ENCODE results near the gene RABIF.

RABIF gene

GRCh38 chr1:202871367-202871766, 17.6 kb downstream of the RABIF start:
- no peak for DNase-seq

- DNase-seq, result no peak
Measured at GRCh38 chr1:202862679-202863560, 26.0 kb downstream of the RABIF start.

- DNase-seq, result peak; percentile 92 to 98 (median 96)
Measured at GRCh38 chr1:202861420-202862132, 27.4 kb downstream of the RABIF start.

- peak; percentile 80 to 91 (median 88) for DNase-seq
Measured at GRCh38 chr1:202860744-202861419, 28.1 kb downstream of the RABIF start.

DNA sequence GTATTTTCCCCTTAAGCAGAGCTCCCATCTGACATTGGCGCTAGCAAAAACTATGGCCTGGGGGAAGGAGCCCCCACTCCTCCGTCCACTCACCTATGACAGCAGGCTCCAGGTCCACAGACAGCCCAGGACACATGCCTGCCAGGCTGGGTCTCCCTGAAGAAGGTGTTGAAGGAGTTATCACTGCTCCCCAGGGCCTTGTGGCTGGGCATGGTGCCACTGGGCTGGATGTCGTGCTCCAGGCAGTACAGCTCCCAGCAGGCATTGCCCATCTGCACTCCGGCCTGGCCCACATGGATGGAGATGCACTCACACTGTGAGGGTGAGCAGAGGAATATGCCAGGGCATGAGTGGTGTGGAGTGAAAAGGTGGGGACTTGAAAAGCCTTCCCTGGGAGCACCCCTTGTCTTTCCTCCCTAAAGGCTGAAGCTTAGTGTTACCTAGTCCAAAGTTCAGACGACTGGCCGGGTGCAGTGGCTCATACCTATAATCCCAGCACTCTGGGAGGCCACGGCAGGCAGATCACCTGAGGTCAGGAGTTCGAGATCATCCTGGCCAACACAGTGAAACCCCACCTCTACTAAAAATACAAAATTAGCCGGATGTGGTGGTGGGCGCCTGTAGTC, 30.0 kb downstream of the RABIF start:
- no peak for DNase-seq

DNA sequence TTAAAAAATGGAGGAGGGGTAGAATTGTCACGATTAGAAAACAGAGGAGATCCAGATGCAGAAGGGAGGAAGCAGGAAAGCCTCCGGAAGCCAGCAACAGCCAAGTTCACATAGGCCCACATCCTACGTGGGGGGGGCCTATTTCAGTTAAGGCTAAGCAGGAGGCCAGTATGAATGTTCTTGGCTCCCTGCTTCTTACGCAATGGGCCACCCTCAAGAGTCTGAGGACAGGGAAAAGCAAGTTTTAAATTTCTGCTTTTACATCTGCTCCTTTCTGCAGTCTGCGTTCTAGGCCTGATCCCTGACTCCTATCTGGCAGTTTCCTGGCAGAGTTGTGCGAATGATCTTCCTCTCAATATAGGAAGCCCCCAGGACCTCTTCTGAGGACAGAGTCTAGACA, 30.6 kb downstream of the RABIF start:
- no peak for DNase-seq

GRCh38 chr1:202857136-202857610, 31.8 kb downstream of the RABIF start:
- no peak for DNase-seq

GRCh38 chr1:202856014-202856413, 32.9 kb downstream of the RABIF start:
- DNase-seq, result no peak

DNA sequence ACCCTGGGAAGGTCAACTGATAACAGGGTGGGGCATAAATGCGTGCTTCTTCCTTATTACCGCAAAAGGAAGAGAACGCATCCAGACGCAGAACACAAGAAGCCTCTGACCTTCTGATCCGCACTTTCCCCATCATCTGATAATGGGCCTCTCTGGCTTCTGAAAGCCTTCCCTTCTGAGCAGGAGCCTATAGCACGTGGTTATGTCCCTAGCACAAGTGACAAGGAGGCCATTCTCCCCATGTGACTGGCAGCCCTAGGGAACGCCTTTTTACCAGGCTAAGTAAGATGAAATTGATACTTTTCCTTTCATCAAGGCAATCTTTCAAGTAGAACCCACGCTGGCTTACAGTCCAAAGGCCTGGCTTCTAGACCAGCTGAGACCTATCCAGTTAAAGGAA, 34.2 kb downstream of the RABIF start:
- DNase-seq, result no peak

DNA sequence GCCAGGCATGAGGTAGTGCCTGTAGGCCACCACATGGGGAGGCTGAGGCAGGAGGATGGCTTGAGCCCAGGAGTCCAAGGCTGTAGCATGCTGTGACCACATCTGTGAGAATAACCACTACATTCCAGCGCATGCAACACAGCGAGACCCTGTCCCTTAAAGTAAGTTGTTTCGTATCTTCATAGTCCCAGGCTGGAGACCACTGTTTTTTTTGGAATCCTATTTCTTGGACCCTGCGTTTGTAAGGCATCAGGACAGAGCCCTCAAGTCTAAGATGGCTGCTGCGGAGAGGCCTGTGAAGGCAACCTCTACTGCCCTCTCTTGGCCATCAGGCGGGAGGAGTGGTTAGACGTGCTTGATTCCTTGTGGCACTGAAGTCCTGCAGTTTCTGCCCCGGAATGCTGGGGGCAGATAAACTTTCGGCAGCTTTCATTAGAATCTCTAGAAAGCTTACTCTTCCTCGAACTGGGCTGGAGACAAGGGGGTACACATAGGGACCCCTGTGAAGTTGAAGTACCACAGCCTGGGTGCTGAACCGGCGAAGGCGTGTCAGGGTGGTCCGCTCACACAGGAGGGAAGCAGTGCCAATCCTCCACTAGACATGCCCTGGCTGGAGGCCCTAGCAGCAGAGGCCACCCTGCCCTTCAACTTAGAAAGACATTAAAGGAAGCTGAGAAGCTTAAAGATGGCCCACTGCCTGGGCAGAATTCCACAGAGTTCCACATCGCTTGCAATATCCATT, 36.6 kb downstream of the RABIF start:
- DNase-seq, result peak in 1 of 3 experiments; percentile 24

DNA sequence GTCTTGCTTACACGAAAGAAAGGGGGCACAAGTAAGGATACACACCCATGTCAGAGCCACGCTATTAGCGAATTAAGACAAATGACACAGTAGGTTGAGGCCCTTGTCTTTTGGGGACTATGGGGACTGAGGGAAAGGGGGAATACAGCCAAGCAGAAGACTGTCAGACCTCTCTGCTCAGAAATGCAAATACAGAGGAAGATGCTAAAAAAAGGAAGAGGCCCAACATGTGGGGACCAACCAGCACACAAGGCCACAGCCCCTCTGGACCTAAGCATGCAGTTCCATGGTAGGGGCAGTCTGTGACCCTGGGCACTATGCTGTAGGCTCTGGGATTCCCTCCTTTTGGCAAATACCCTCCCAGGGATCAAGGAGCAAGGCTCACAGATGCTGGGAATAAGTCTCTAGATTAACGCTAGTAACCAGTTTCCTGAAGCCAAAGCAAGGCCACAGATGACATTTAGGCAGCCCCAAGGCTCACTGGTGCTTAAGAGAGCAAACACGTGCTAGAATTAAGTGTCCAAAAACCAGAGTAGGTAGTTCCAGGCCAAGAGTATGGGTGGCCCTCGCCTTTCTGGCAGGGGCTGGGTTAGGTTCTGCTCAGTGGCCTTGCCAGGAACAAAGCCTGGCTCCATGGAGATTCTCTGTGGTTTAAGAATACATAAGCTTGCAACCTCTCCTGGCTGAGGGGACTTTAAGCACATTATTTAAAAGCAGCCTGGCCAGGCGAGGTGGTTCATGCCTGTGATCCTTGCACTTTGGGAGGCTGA, 38.2 kb downstream of the RABIF start:
- DNase-seq, result no peak

GRCh38 chr1:202848191-202848542, 40.8 kb downstream of the RABIF start:
- no peak for DNase-seq

DNA sequence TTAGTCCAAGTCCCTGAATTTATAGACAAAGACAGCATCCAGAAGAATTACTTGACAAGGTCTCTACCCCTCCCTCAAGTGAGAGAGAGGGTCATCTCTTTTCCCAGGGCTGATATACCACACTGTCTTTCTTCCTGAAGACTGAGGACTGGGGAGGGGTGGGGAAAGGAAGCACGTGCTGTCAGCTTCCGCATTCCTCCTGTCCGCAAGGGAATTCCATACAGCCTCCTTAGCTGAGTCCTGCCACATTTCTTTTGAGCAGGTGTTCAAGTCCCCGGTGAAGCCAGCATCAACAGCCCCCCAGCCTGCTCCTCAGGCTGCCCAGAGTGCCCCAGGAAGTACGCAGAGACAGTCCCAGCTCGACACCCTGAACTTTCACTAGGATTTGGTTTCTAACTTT, 44.0 kb downstream of the RABIF start:
- DNase-seq, result no peak

- DNase-seq, result no peak
Measured at GRCh38 chr1:202844259-202844658, 44.7 kb downstream of the RABIF start.

GRCh38 chr1:202843081-202843480, 45.9 kb downstream of the RABIF start:
- no peak for DNase-seq

GRCh38 chr1:202837746-202838262, 51.1 kb downstream of the RABIF start:
- no peak for DNase-seq

- no peak for DNase-seq
Measured at GRCh38 chr1:202836623-202837403, 52.1 kb downstream of the RABIF start.

DNA sequence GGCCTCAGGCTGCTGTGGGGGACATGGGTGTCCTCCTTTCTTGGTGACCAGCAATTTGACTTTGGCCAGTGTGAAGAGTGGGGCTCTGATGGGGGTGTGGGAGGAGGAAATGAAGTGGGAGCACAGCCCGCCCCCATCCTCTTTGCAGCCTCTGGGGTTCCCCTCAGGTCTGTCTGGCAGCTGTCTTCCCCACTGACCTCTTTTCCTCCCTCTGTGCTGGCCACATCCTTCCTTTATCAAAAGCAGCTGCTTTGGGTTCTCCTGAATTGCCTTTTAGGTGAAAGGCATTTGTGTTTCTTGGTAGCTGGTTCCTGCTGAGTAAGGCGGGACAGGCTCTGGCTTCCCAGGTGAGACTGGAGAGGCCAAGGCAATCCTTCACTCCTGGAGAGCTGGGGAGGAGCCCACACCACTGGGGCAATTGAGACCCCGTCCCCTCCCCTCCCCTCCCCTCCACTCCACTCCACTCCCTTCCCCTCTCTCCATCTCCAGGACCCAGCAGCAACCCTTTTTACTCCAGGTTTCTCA, 53.3 kb downstream of the RABIF start:
- no peak for DNase-seq

DNA sequence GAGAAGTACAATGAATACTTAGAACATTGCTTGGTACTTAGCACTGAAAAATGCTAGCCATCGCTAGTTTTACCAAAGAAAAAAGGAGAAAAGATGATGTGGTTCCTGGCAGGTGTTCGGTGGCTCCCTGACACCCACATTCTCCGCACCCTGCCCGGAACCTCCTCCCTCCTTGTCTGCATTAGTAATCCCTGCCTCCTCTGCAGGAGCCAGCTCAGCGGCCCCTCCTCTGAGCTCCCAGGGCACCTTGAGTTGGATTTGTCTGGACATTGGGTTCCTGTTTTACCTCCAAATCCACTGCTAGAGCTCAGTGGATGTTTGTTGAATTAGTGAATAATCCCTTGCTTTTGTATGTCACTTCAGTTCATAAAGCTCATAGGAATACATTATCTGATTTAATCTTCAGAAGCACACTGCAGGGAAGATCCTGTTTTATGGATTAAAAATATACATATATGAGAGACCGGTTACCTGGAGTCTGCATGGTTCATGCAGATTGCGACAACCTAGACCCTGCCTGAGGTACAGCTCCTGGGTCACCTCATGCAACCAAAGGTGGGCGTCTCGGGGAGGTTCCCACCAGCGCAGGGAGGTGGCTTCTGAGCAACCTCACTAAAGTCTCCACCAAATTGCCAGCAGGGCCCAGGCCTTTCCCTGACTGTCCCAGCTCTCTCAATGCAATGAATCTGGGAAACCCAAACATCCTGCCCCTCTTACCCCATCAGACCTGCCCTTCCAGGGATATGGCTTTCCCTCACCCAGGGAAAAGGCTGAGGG, 54.0 kb downstream of the RABIF start:
- DNase-seq, result no peak
